SKM-1 treated with dmso at 0.1 percent for 144 hours (cell line): ENCODE data around the gene CAVIN3.
"Not testable (repeated sequence)": the region's sequence is repeated elsewhere in the genome, so short reads cannot be mapped to it uniquely, and the experiment has no call there.

Experiments
- DNase-seq: peaks from one replicate; lab custom pipeline; 2025; ENCODE audit not compliant: unreplicated experiment; lab: John Stamatoyannopoulos, UW

The CAVIN3 gene

GRCh38 chr11:6326303-6326702, 6.0 kb upstream of the CAVIN3 start:
- no peak for DNase-seq

DNA sequence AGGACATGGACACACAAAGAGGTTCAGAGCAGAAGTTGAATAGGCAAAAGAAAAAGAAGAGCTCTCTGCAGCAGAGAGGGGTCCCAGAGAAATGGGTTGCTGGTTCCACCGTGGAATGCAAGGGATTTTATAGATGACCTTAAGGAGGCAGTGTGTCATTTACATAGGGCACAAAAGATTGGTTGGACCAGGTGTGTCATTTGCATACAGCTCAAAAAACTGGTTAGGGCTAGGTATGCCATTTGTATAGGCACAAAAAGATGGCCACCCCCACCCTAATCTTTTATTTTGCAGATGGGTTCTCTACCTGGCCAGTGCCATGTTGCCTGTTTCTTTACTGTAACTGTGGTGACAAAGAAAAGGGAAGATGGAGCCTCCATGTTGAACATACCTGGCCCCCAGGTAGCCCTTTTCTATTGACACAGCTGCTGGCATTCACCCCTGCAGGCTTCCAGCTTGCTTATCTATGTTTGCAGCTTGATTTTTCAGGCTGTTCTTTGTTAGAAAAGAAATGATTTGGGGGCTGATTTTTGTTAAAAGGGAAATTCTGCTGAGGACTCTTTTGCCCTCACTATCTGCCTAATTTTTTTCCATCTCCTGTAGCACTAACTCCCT, 3.1 kb upstream of the CAVIN3 start:
- DNase-seq: no peak

DNA sequence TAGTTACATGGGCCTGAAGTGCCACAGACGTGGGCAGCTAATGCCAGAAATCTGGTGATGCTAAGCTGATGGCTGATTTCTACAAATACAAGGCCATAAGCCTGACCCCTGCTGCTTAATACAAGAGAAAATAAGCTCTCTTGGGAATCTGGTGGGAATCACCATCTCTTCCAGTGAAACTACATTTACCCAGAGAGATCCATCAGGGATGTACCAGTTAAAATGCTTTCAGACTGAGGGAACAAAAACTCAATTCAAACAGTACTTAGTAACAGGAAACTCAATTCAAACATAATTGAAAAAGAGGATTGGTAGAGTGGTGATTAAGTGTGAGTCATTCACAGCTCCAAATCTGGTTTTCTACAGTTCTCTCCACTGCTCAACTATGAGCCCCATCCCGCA, 1.7 kb upstream of the CAVIN3 start:
- no peak for DNase-seq

DNA sequence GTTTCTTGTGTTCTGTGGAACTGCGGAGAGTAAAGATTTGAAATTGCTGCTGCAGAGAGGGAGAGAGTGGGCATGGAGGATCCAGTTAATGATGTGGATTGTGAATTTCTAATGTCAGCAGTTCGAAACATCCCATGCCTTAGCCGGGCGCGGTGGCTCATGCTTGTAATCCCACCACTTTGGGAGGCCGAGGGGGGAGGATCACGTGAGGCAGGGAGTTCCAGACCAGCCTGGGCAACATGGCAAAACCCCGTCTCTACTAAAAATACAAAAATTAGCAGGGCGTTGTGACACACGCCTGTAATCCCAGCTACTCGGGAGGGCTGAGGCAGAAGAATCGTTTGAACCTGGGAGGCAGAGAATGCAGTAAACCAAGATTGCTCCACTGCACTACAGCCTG, 1.1 kb upstream of the CAVIN3 start:
- DNase-seq: no peak

- no peak for DNase-seq
These were observed 444 bp downstream of the CAVIN3 start for GRCh38 chr11:6319704-6320410.

DNA sequence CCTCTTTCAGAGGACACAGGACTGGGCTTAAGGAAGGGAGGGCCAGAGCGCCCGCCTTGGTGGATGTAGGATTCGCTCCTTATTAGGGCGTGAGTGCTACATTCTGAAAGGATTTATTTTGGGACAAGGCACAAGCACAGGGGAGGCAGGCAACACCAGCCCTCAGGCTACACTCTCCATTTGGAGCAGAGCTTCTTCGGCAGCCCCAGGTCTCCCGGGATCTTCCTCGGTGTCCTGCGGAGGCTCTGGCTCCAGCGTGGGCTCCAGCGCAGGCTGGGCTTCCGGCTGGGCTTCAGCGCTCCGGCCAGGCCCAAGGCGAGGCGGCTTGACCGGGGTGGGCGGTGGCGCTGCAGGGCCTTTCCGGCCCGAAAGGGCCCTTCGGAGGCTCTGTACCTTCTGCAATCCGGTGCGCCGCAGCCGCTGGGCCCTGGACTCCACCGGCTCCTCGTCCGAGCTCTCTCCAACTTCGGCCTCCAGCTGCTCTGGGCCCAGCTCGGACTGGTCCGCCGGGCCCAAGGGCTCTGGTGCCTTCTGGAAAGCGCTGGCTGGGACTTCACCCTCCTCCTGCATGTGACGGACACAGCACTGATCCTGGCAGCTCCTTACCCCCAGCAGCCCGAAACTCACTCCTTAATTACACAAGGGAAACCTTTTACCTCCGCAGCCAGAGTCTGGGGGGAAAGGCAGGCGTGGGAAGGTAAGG, 1.1 kb downstream of the CAVIN3 start:
- no peak for DNase-seq

GRCh38 chr11:6318204-6318603, 2.1 kb downstream of the CAVIN3 start:
- no peak for DNase-seq

- DNase-seq: peak; percentile 74
These were observed 4.4 kb downstream of the CAVIN3 start for GRCh38 chr11:6315811-6316425.

DNA sequence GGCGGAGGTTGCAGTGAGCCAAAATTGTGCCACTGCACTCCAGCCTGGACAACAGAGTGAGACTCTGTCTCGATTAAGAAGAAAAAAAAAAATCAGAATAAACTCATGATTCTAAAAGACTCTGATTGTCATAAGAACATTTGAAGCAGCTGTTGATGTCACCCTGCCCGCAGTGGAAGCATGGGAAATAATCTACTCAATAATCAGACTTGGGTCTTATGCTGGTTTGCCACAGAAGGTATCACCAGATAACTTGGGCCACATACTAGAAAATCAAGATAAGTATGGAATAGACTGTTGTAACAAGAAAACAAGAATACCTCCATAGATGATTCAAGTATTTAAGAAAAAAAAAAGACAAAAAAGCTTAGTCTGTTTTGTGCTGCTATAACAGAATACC, 8.2 kb downstream of the CAVIN3 start:
- no peak for DNase-seq

DNA sequence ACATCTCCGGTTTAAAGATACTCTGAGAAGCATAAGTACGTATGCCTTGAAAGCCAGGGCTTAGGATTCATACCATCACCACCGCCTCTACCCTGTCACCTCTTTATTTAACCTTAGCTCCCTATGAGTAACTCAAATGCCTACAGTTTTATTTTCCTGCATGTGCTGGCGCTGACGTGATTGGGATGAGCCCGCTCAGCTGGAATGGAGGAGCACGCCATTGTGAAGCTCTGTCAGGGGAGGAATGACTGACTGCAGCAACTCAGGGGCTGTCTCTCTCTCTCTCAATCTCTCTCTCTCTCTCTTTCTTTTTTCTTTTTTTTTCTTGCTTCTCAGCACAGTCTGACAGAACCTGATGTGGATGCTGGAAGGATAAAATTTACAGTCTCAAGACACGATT, 12.4 kb downstream of the CAVIN3 start:
- DNase-seq: no peak

DNA sequence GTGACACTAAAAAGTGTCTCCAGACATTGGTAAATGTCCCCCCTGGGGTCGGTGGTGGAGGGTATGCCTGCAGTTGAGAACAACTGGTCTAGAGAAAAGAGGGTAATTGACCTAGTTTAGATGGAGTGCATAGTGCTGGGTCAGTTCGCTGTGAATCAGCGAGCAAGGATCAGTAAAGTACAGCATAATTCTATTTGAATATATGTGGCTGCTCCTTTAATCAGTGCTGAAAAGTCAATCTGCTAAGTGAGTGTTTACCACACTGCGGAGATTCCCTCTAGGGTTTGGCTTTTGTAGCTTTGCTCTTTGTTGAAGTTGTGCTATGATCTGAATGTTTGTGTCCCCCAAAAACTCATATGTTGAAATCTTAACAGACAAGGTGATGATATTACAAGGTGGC, 15.0 kb downstream of the CAVIN3 start:
- DNase-seq: no peak

DNA sequence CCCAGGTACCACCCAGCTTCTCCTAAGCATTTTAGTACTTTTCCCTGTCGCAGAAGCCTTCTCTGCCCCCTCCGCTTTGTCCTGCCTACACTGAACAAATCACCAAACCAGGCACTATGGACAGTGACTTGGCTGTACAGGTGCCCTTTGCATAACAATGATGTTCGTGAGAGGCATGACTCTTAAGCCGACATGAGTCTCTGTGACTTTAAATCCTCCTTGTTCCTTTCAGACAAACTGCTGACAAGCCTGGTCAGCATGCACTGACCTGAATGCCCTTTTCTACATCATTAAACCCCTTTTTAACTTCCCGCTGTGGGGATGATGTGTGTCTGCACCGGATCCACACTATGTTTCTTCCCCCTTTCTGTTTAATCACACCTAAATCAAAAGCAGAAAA, 16.6 kb downstream of the CAVIN3 start:
- no peak for DNase-seq

DNA sequence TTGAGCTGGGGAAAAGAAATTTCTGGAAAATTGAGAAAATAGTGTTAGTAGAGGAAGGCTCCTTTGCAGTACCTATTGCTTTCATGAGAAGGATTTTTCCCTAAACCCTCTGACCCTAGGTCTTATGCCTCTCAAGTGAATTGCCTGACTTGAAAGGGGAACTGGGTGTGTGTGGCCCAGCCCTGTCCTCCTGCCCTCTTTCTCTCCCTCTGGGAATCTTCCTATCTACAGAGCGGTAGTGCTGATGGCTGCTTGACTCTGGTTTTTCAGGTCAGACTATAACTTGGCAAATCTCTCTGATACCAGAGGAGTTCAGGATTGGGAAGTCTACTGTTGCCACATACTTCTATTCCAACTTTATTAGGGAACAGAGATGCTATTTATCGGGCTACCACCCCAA, 19.2 kb downstream of the CAVIN3 start:
- DNase-seq: no peak

DNA sequence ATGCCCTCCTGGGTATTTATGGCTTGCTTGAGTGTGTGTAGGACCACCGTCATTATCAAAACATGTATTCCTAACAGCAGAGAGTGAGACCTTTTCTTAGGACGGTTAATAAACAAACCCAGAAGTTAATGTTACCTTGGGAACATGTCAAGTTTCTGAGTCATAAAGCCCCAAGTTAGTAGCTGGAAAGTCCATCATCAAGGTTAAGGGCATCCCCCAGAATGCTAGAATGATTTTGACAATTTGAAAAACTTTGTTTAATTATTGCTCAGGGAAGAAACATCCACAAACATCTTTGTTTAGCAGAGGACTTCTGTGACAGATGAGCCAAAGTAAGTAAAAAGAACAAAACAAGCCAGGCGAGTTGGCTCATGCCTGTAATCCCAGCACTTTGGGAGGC, 20.0 kb downstream of the CAVIN3 start:
- DNase-seq: no peak

DNA sequence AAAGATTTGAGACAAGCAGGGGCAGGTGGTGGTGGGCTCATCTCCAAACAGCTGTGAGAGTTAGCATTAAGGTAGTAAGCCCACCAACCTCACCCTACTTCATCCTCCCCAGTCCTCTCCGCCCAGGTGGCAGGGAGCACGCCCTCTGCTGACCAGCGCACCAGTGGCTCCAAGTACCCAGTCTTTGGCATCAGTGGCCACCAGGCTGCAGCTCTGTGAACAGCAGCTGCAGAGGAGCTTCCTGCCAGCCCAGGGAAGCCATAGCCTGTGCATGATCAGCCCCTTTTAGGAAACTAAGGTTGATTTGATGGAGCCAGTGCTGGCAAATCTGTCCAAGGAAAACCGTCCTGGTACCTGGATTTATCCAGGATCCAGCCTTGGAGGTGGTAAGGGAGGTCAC, 21.7 kb downstream of the CAVIN3 start:
- DNase-seq: no peak

DNA sequence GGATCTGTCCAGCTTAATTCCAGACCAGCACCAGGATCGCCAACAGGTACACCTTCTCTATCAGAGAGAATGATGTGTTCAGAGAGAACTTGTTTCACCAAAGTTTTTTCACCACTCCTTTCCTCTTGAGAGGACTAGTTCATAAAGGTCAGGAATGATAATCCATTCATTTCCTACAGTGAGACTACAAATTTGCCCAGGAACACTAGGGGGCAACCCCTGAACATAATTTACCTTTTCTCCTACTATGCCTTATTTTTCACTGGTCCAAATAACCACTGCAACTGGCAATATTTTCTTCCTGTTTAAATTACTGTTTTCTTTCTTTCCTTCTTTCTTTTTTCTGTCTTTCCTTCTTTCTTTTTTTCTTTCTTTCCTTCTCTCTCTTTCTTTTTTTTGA, 22.5 kb downstream of the CAVIN3 start:
- DNase-seq: no peak

- no peak for DNase-seq
These were observed 35.3 kb downstream of the CAVIN3 start for GRCh38 chr11:6285019-6285418.

- DNase-seq: no peak
These were observed 36.1 kb downstream of the CAVIN3 start for GRCh38 chr11:6284250-6284649.

GRCh38 chr11:6283453-6284023, 36.8 kb downstream of the CAVIN3 start:
- DNase-seq: no peak

DNA sequence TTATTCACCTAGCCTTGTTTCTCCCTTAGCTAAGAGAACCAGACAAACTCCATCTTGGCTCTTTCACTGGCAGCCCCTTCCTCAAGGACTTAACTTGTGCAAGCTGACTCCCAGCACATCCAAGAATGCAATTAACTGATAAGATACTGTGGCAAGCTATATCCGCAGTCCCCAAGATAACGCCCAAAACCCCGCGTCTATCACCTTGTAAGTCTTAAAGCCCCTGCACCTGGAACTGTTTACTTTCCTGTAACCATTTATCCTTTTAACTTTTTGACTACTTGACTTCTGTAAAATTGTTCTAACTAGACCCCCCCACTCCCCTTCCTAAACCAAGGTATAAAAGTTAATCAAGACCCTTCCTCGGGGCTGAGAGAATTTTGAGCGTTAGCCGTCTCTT, 39.5 kb downstream of the CAVIN3 start:
- not testable (repeated sequence) for DNase-seq

DNA sequence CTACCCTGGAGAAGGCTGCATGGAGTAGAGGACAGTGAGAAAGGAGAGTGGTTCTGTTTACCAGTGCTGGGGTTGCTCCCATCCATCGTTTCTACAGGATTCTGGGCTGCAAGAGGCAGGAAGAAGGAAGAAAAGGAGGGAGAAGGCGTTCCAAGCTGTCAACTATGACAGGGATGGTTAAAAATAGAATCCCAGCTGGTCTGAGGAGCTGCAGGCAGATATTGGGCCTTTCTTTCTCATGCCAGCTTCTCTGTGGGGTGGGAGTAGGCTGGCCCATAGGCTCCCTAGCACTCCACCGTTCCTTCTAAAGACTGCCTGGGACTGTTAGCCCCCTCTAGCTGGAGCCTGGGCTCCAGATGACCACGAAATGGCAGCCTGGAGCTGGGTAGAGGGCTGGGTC, 47.1 kb downstream of the CAVIN3 start:
- no peak for DNase-seq

DNA sequence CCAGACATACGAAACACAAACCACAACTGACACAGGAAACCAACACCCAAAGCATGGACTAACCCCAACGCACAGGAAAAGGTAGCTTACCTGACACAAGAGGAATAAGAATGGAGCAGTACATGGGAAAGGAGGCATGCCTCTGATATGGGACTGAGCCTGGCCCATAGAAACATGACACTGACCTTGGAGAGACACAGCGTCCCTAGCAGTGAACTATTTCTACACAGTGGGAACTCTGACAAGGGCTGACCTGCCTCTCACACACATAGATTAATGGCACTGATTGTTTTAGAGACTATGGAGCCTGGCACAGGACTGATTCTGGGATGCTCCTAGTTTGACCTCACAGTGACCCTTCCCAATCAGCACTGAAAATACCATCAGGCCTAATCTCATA, 48.7 kb downstream of the CAVIN3 start:
- no peak for DNase-seq
